Neutrophil (primary cell): ENCODE results near the gene DNM2.

ENCODE experiments used
- H3K27ac ChIP-seq: fragments of 200-600 bp; sonication (generic); 2 replicates; pipeline ENCODE4 v1.5.1; 2016; ENCODE audit warnings: mild to moderate bottlenecking, moderate library complexity
- H3K27me3 ChIP-seq: fragments of 200-600 bp; sonication (generic); 2 replicates; pipeline ENCODE4 v1.6.0; 2016; ENCODE audit warnings: mild to moderate bottlenecking
- H3K36me3 ChIP-seq: fragments of 200-600 bp; sonication (generic); 2 replicates; pipeline ENCODE4 v1.5.1; 2017
- H3K4me1 ChIP-seq, 2 experiments: fragments of 200-600 bp in 1 of 2; sonication (generic) in 1 of 2; 1 replicate in 1 of 2; 2 replicates in 1 of 2; pipeline versions ENCODE4 v1.5.1 to v1.6.1; 2013 to 2016; ENCODE audit warnings: low read depth in 1 of 2, low read length in 1 of 2, mild to moderate bottlenecking in 1 of 2, moderate library complexity in 1 of 2; ENCODE audit not compliant: control insufficient read depth in 1 of 2, insufficient read depth in 1 of 2
- H3K4me3 ChIP-seq, 2 experiments: fragments of 200-600 bp in 1 of 2; sonication (generic) in 1 of 2; 1 replicate in 1 of 2; 2 replicates in 1 of 2; pipeline ENCODE4 v1.5.1; 2013 to 2016; ENCODE audit warnings: low read depth in 1 of 2, low read length in 1 of 2, mild to moderate bottlenecking in 1 of 2, moderate library complexity in 1 of 2
- H3K9me3 ChIP-seq: fragments of 200-600 bp; sonication (generic); 2 replicates; pipeline ENCODE4 v1.5.1; 2016
- TF ChIP-seq, protein P1 (sequence below): fragments of 200-600 bp; sonication (generic); IDR thresholded peaks from 2 replicates; pipeline ENCODE4 v1.5.1; 2016; ENCODE audit warnings: antibody characterized with exemption

Gene DNM2

GRCh38 chr19:10701955-10702525 is 15.8 kb upstream of the DNM2 start:
- Histone ChIP-seq H3K36me3 (no peaks in the 10 kb centered on the region), H3K27me3 (peaks cover 15% of the 10 kb centered on the region), H3K4me3 (peak overlapping the region; percentile 63 to 67), H3K9me3 (no peaks in the 10 kb centered on the region), H3K27ac (no peak overlapping the region), H3K4me1 (peaks cover 15% of the 10 kb centered on the region in 2 experiments)
- TF ChIP-seq, protein P1, sequence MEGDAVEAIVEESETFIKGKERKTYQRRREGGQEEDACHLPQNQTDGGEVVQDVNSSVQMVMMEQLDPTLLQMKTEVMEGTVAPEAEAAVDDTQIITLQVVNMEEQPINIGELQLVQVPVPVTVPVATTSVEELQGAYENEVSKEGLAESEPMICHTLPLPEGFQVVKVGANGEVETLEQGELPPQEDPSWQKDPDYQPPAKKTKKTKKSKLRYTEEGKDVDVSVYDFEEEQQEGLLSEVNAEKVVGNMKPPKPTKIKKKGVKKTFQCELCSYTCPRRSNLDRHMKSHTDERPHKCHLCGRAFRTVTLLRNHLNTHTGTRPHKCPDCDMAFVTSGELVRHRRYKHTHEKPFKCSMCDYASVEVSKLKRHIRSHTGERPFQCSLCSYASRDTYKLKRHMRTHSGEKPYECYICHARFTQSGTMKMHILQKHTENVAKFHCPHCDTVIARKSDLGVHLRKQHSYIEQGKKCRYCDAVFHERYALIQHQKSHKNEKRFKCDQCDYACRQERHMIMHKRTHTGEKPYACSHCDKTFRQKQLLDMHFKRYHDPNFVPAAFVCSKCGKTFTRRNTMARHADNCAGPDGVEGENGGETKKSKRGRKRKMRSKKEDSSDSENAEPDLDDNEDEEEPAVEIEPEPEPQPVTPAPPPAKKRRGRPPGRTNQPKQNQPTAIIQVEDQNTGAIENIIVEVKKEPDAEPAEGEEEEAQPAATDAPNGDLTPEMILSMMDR = no peak

DNA sequence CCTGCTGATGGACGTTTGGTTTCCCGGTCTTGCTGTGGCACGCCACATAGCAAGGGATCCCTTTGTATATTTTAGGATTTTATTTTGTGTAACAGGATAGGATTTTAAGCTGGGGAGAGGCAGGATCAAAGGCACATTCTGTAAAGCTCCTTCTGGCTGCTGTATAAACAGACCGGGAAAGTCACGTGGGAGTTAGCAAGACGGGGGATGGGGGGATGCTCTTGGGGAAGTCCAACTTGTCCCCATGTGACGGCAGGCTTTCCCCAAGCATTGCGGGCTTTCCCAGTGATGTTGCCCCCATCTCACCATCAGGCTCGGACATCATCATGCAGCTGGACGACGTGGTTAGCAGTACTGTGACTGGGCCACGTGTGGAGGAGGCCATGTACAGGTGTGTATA is 10.9 kb upstream of the DNM2 start:
- Histone ChIP-seq H3K36me3 (no peaks in the 10 kb centered on the region), H3K27me3 (no peaks in the 10 kb centered on the region), H3K27ac (no peak overlapping the region), H3K9me3 (no peaks in the 10 kb centered on the region), H3K4me1 (peaks cover 3% of the 10 kb centered on the region in 2 experiments), H3K4me3 (no peak overlapping the region)
- TF ChIP-seq, protein P1 = no peak

DNA sequence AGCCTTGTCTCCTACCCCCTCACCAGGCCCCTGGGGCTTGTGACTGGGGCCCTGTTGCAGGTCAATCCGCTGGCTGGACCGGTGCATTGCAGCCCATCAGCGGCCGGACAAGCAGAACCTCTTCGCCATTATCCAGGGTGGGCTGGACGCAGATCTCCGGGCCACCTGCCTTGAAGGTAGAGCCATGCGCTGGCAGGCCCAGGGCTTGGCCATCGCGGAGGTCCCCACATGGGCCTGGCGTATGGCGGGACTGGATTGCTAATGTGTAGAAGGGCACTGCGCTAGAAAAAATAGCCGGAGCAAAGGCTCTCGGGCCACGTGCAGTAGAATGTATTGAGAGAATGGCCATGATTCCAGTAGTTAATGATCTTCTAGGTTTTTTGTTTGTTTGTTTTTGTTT is 10.4 kb upstream of the DNM2 start:
- no peak overlapping the region for H3K27ac ChIP-seq
- H3K36me3 ChIP-seq = no peaks in the 10 kb centered on the region
- H3K4me1 ChIP-seq = no peaks in the 10 kb centered on the region
- TF ChIP-seq, protein P1 = no peak
- H3K9me3 ChIP-seq = no peaks in the 10 kb centered on the region
- H3K27me3 ChIP-seq = no peaks in the 10 kb centered on the region
- no peak overlapping the region for H3K4me3 ChIP-seq

GRCh38 chr19:10708291-10708690 is 9.6 kb upstream of the DNM2 start:
- H3K36me3 ChIP-seq = no peaks in the 10 kb centered on the region
- H3K27me3 ChIP-seq = no peaks in the 10 kb centered on the region

DNA sequence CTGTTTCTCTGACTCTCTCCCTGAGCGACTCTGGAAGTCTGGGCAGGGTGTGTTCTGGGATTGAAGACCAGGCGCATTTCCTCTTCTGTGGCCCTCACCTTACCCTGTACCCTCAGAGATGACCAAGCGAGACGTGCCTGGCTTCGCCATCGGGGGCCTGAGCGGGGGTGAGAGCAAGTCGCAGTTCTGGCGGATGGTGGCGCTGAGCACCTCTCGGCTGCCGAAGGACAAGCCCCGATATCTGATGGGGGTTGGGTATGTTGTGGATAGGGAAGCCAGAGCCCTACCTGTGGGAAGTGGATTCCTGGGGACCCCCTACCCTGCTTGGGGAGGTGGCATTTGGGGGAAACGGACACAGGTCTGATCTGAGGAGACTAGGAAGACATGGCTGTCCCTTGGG is 5.8 kb upstream of the DNM2 start:
- Histone ChIP-seq H3K27ac (no peak overlapping the region), H3K36me3 (no peaks in the 10 kb centered on the region), H3K4me1 (peaks cover 3 to 4% of the 10 kb centered on the region in 2 experiments), H3K4me3 (no peak overlapping the region), H3K27me3 (no peaks in the 10 kb centered on the region), H3K9me3 (no peaks in the 10 kb centered on the region)
- TF ChIP-seq, protein P1 = no peak

More at GRCh38 chr19:10708291-10708690, 9.6 kb upstream of the DNM2 start:
- Histone ChIP-seq H3K27ac (no peak overlapping the region), H3K4me1 (no peaks in the 10 kb centered on the region), H3K9me3 (no peaks in the 10 kb centered on the region), H3K4me3 (no peak overlapping the region)
- TF ChIP-seq, protein P1 = no peak
